Measurements from ENCODE around the gene DACT3.

The DACT3 gene

GRCh38 chr19:46599716-46600373, 61.1 kb downstream of the DACT3 start:
- Histone ChIP-seq H3K4me3 (peak overlapping the region; percentile 100), H3K36me3 (replicated peaks) (peaks cover 12% of the 10 kb centered on the region), H3K4me1 (peaks cover 16% of the 10 kb centered on the region), H3K27me3 (ENCODE audit: low read depth) (no peaks in the 10 kb centered on the region), H3K9me3 (no peaks in the 10 kb centered on the region)
- in situ Hi-C loops (cut with MboI; ENCODE audit: low sequenced_read_pairs) = no loop called here
- no peak for DNase-seq (ENCODE audit: low spot score in 2 of 2)

- H3K27me3 ChIP-seq (ENCODE audit: low read depth) = no peaks in the 10 kb centered on the region
- DNase-seq (ENCODE audit: low spot score in 2 of 2) = no peak
- peaks cover 12% of the 10 kb centered on the region for H3K36me3 ChIP-seq (replicated peaks)
- in situ Hi-C loops (cut with MboI; ENCODE audit: low sequenced_read_pairs) = no loop called here
- H3K4me1 ChIP-seq = peaks cover 16% of the 10 kb centered on the region
- H3K9me3 ChIP-seq = no peaks in the 10 kb centered on the region
- no peak overlapping the region for H3K4me3 ChIP-seq
Measured at GRCh38 chr19:46598372-46598917, 62.5 kb downstream of the DACT3 start.

All from HAP-1 (cell line).